ENCODE results near the gene S100A1.
"Not testable (repeated sequence)": the region's sequence is repeated elsewhere in the genome, so short reads cannot be mapped to it uniquely, and the experiment has no call there.

S100A1 gene

DNA sequence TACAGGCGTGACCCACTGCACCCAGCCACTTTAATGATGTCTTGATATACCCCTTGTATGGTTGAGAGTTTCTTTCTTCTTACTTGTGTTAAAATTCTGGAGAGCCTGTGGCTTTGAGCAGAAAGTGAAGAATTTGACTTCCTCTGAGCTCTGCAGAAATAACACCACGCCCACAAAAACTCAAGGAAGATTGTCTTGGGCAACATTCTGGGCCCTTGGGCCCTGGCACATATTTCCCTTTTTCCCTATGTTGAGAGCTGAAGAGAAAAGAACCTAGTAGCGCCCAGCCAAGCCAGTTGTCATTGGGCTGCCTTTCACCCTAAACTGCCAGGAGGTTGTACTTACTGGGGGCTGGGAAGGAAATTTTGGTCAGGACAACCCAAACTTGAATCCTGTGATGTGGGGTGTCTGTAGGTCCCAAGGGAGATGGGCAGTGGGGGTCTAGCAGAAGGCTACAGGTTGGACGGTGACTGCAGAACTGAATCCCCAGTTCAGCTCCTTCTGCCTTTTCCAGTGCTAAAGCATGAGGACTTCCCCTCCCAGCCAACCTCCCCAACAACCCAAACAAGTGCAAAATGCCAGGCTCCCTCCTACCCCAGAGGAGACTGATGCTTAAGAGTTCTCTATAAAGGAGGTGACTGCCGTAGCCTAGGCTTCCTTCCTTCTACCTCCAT is 18.6 kb downstream of the S100A1 start:
- Histone ChIP-seq H3K27ac (peak overlapping the region in 7 of 21 experiments; percentile 3 to 72 (median 18)), H3K4me3 (no peak overlapping the region)

DNA sequence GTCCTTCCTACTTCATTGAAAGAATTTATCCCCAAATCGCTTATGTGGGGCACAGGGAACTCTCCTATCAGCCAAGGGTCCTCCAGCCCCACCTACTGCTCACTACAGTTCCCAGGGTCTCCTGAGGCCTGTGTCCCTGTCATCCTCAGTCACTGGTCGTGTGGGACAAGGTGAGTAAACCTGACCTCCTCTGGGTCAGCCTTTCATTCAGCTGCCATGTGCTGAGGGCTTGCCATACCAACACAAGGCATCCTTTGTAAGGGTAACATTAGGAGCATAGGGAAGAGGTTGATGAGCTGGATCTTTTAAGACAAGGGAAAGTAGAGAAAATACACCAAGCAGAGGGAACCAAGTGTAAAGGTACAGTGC is 19.1 kb downstream of the S100A1 start:
- Histone ChIP-seq H3K4me3 (no peak overlapping the region), H3K27ac (peak overlapping the region in 7 of 21 experiments; percentile 3 to 72 (median 18))

DNA sequence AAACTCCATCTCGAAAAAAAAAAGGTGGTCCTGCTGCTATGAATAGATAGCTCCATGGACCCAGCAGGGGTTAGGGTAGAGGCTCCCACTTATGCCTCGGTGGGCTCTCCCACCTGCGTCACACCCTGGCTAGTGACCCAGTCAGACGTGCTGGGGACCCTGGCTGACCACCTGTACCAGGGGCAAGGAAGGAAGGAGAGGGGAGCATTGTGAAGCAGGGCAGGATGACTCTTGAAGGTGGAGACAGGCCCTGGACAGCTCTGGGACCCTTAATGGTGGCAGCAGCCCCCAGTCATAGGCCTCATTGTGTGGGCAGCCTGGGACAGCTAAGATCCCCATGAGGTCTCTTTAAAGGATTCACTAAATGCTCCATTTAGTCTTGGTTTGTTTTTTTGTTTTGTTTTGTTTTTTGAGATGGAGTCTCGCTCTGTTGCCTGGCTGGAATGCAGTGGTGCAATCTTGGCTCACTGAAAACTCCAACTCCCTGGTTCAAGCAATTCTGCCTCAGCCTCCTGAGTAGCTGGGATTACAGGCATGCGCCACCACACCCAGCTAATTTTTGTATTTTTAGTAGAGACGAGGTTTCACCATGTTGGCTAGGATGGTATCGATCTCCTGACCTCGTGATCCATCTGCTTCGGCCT is 19.9 kb downstream of the S100A1 start:
- H3K27ac ChIP-seq = peak overlapping the region in 1 of 21 experiments; percentile 72
- H3K4me3 ChIP-seq = no peak overlapping the region

- H3K27ac ChIP-seq = peak overlapping the region in 2 of 21 experiments; percentile 28 to 55
- no peak overlapping the region for H3K4me3 ChIP-seq
These were observed 21.1 kb downstream of the S100A1 start for GRCh38 chr1:153649137-153649862.

- Histone ChIP-seq H3K4me3 (no peak overlapping the region), H3K27ac (peak overlapping the region in 1 of 21 experiments; percentile 55)
These were observed 21.6 kb downstream of the S100A1 start for GRCh38 chr1:153649863-153650235.

DNA sequence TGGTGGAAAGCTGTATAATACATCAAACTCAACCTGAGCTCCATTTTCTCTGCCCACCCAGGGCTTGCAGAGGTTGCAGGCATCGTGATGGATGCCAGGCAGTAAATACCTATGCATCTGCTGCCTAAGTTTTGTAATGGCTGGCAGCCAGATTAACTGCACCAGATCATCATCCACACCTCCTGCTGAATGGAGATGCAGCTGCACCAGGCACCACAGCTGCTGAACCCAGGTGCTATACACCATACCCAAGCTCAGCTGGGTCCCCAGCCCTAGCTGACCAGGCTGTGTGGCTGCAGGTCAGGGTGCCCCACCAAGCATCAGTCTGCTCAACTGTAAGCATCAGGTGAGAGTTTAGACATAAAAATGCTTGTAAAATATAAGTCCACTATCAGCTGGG is 23.5 kb downstream of the S100A1 start:
- Histone ChIP-seq H3K27ac (no peak overlapping the region), H3K4me3 (no peak overlapping the region)

DNA sequence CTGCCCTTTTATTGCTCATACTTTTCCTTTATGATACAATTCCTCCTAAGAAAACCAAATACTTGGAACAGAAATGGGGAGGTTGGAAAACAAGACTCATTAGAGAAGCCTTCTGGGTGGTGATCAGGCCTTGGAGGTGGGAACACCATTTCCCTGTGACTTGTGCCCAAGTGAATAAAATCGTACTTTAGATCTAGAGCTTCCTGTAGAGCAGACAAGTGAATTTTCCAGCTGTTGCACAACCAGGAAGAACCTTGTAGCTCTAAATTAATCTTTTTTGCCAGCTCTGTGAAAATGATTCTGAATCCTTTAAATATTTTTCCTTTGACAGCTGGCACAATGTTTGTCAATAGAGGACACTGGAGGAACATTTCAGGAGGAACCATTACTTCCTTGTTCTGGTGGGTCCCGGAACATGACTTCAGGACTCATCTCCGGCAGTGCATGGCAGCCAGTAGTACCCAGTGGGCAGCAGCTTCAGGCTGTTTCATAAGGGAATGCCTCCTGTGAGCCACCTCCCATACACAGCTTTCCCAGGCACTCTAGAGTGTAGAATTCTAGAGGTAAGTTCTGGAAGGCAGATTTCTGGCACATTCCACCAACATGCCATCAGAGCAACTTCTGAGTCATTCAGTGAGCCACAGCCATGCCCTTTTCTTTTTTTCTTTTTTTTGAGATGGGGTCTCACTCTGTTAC is 24.7 kb downstream of the S100A1 start:
- Histone ChIP-seq H3K4me3 (no peak overlapping the region), H3K27ac (peak overlapping the region in 10 of 21 experiments; percentile 9 to 70 (median 39))

GRCh38 chr1:153655333-153655732 is 27.1 kb downstream of the S100A1 start:
- no peak overlapping the region for H3K27ac ChIP-seq
- H3K4me3 ChIP-seq = no peak overlapping the region

GRCh38 chr1:153658400-153659174 is 30.4 kb downstream of the S100A1 start, which contains the start of gene SNAPIN:
Gene SNAPIN, plus strand, starts transcription at chr1:153658703. Its CDS starts 41 bp downstream, at chr1:153658744.
- peak within 1 kb of the TSS; percentile 52 to 91 (median 70) for H3K4me3 ChIP-seq

GRCh38 chr1:153659175-153659534 is 30.9 kb downstream of the S100A1 start:
- H3K27ac ChIP-seq = peak overlapping the region in 20 of 21 experiments; percentile 83 to 98 (median 92)
- H3K4me3 ChIP-seq = peak overlapping the region; percentile 52 to 91 (median 70)

More at GRCh38 chr1:153658400-153659174, 30.4 kb downstream of the S100A1 start, which contains the start of gene SNAPIN:
- peak within 1 kb of the TSS in 20 of 21 experiments; percentile 83 to 98 (median 92) for H3K27ac ChIP-seq

GRCh38 chr1:153659656-153660055 is 31.4 kb downstream of the S100A1 start:
- Histone ChIP-seq H3K27ac (peak overlapping the region in 14 of 21 experiments; percentile 88 to 98 (median 91)), H3K4me3 (peak overlapping the region; percentile 52 to 91 (median 70))

- no peak overlapping the region for H3K4me3 ChIP-seq
- H3K27ac ChIP-seq = no peak overlapping the region
These were observed 33.0 kb downstream of the S100A1 start for GRCh38 chr1:153661111-153661708.

GRCh38 chr1:153662269-153662668 is 34.0 kb downstream of the S100A1 start:
- no peak overlapping the region for H3K27ac ChIP-seq
- no peak overlapping the region for H3K4me3 ChIP-seq

GRCh38 chr1:153663211-153663610 is 35.0 kb downstream of the S100A1 start:
- no peak overlapping the region for H3K4me3 ChIP-seq
- no peak overlapping the region for H3K27ac ChIP-seq

- H3K27ac ChIP-seq = no peak overlapping the region
- H3K4me3 ChIP-seq = no peak overlapping the region
These were observed 39.2 kb downstream of the S100A1 start for GRCh38 chr1:153667439-153667838.

DNA sequence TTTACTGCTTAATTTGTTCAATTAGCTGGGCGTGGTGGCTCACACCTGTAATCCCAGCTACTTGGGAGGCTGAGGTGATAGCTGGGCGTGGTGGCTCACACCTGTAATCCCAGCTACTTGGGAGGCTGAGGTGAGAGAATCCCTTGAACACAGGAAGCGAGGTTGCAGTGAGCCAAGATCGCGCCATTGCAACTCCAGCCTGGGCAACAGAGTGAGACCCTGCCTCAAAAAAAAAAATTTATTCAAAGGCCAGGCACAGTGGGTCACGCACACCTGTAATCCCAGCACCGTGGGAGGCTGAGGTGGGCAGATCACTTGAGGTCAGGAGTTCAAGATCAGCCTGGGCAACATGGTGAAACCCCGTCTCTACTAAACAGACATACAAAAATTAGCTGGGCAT is 40.4 kb downstream of the S100A1 start:
- not testable (repeated sequence) for H3K4me3 ChIP-seq, H3K27ac ChIP-seq

DNA sequence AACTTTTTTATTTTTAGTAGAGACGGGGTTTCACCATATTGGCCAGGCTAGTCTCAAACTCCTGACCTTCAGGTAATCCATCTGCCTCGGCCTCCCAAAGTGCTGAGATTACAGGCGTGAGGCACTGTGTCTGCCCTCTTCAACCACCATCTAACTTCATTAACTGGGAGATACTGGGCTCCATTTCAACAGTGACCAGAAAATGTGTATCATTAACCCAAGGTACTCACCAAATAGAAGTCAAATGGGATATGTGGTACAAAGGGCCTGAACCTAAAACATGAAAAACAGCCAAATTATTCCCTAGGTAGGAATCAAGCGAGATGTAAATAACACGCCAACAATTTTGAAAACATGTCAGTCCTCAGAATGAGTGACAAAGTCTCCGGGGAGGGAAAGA is 41.4 kb downstream of the S100A1 start:
- H3K27ac ChIP-seq = peak overlapping the region in 6 of 21 experiments; percentile 85 to 95 (median 90)
- H3K4me3 ChIP-seq = peak overlapping the region; percentile 54 to 96 (median 74)

DNA sequence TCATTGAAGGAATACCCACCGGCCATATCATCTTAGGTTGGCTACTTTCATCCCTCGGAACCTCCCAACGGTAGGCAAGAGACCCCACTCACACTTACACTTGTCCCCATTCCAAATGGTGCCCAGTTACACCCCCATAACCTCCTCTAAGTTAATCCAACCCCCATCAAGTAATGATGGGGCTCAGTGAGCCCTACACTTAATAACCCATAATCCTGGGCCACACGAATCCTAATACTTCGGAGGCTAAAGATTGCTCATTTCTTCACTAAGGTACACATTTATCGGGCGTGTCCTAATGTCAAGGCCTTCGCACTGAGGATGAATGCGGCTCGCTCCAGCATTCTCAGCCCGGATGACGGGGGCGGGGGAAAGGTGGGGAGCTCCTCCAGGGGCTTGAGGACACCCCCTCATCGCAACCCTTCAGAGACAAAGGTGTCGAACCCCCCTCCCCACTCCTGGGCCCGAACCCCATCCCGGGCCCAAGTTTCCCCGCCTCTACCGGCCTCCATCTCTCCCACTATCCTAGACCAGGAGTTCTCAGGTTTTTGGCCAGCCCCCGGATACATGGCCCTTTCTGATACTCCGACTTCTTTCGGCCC is 42.1 kb downstream of the S100A1 start:
- Histone ChIP-seq H3K4me3 (peak overlapping the region; percentile 54 to 96 (median 74)), H3K27ac (peak overlapping the region; percentile 58 to 95 (median 86))
